ENCODE results near the gene ARHGAP15. TPM values are rescaled to one million over a fixed set of nuclear protein-coding genes. Genes with fewer than 3 reads are reported as not detected.

ARHGAP15 gene
- total and polyA plus RNA-seq, 2 experiments from 2014 or later = 0.26 TPM; not detected in 1

GRCh38 chr2:143347901-143348414 lies 218.7 kb downstream of the ARHGAP15 start:
- H3K4me2 ChIP-seq = peak overlapping the region; percentile 66
- H3K27ac ChIP-seq (ENCODE audit: low read depth) = no peak overlapping the region
- Mint-ChIP-seq H3K36me3 (ENCODE audit: low read depth) (no peaks in the 10 kb centered on the region), H3K4me1 (peaks cover 51% of the 10 kb centered on the region), H3K27me3 (ENCODE audit: insufficient read depth, low read depth, poor library complexity) (no peaks in the 10 kb centered on the region), H3K27ac (no peak overlapping the region), H3K4me3 (peak overlapping the region; percentile 53), H3K9me3 (no peaks in the 10 kb centered on the region)
- H3K4me3 ChIP-seq = peak overlapping the region; percentile 11; the same call in 1 of the 2 replicates
- no peaks in the 10 kb centered on the region for H4K20me1 ChIP-seq (replicated peaks; ENCODE audit: insufficient read depth)
- no peaks in the 10 kb centered on the region for H3F3A ChIP-seq (replicated peaks; ENCODE audit: low read depth)
- ATAC-seq = no peak
- no peaks in the 10 kb centered on the region for H3K36me3 ChIP-seq (ENCODE audit: insufficient read depth)
- TF ChIP-seq CTCF (conservative IDR thresholded peaks at IDR 0.05; ENCODE audit: low read depth in 2 of 2) (no peak), NANOG (IDR thresholded peaks at IDR 0.05; ENCODE audit: borderline replicate concordance) (no peak), ZNF331 (CRISPR knock-in tag; IDR thresholded peaks at IDR 0.05; ENCODE audit: low read depth) (no peak), ZNF462 (CRISPR knock-in tag; IDR thresholded peaks at IDR 0.05) (no peak), POLR2AphosphoS5 (IDR thresholded peaks at IDR 0.05; ENCODE audit: low read depth) (no peak), EZH2phosphoT487 (IDR thresholded peaks at IDR 0.05; ENCODE audit: unreplicated experiment) (no peak), ZNF114 (CRISPR knock-in tag; IDR thresholded peaks at IDR 0.05) (no peak), REST (IDR thresholded peaks at IDR 0.05; ENCODE audit: unreplicated experiment) (no peak), JUNB (IDR thresholded peaks at IDR 0.05; ENCODE audit: unreplicated experiment) (no peak), CREB1 (CRISPR knock-in tag; IDR thresholded peaks at IDR 0.05; ENCODE audit: low read depth) (no peak), ETS1 (IDR thresholded peaks at IDR 0.05) (no peak), EZH2 (IDR thresholded peaks at IDR 0.05; ENCODE audit: low read depth, unreplicated experiment) (no peak), STAT1 (IDR thresholded peaks at IDR 0.05; ENCODE audit: unreplicated experiment) (no peak)
- no peaks in the 10 kb centered on the region for H3K9me2 ChIP-seq (ENCODE audit: insufficient read depth)
- DNase-seq (ENCODE audit: low spot score) = no peak
- H3K4me1 ChIP-seq (ENCODE audit: insufficient read depth) = peaks cover 44% of the 10 kb centered on the region
- H2AFZ ChIP-seq = no peak overlapping the region
- H3K79me2 ChIP-seq (replicated peaks; ENCODE audit: insufficient read depth) = no peaks in the 10 kb centered on the region
- no peaks in the 10 kb centered on the region for H3K27me3 ChIP-seq (ENCODE audit: insufficient read depth)

Measured in GM23338 (cell line).